GM19463 (cell line): ENCODE results near the gene BCKDHB.

ENCODE experiments used
- ATAC-seq: cut with Tn5 transposase; IDR thresholded peaks from one replicate; pipeline ENCODE4 v1.9.1; 2021; ENCODE audit warnings: mild to moderate bottlenecking, moderate library complexity; ENCODE audit not compliant: unreplicated experiment

BCKDHB gene

GRCh38 chr6:80148220-80148619, 41.7 kb downstream of the BCKDHB start:
- no peak for ATAC-seq

DNA sequence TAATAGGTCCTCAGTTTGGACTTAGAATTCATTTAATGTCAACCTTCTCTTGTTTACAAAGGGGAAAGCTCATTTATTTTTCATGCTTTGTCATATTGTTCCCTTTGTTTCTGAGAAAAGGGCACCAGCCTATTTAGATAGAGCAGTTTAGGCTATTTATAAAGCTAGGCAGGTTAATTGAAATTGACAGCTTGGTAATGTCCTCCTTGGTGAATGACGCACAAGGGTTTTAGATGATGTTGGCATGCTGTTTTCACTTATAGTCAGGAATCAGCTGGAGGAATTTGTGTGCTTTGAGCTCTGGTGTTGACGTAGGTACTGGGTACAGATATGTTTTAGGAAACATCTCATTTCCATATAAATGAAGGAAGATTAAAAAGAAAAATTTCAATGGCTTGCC, 45.2 kb downstream of the BCKDHB start:
- ATAC-seq, result no peak

DNA sequence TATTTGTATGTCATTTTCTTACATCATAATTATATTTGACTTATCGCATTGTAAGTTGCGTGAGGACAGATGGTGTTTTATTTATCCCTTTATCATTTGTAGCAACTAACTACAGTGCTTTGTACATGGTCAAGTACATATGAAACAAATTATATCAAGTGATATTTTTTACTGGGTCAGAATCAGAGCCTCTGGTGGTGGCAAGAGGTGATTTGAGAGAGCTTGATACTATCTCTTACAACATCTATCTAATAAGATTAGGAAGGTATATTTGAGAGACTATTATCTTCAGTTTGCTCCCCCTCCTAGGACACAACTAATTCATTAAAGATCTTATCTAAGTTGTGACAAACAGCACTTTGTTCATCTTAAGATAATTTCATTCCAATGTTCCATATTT, 47.7 kb downstream of the BCKDHB start:
- no peak for ATAC-seq

- ATAC-seq, result no peak
These were observed 49.8 kb downstream of the BCKDHB start for GRCh38 chr6:80156221-80156620.

GRCh38 chr6:80158478-80158989, 52.1 kb downstream of the BCKDHB start:
- ATAC-seq, result no peak

DNA sequence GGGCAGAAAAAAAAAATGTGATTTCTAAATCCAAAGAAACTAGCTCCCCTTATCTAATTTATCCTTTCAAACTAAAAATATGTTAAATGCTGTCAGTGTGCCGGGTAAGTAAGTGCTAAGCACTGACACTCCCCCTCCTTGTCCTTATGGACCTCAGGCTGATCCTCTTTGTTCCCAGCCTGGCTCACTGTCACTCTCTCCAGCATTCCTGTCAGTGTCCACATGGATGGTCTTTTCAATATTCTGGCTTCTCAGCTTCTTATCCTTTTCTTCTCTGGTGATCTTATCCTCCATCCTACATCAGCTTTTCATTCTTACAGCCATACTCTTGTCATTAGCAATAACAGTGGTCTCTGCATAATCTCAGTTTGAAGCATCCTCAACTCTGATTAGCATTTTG, 55.0 kb downstream of the BCKDHB start:
- no peak for ATAC-seq

DNA sequence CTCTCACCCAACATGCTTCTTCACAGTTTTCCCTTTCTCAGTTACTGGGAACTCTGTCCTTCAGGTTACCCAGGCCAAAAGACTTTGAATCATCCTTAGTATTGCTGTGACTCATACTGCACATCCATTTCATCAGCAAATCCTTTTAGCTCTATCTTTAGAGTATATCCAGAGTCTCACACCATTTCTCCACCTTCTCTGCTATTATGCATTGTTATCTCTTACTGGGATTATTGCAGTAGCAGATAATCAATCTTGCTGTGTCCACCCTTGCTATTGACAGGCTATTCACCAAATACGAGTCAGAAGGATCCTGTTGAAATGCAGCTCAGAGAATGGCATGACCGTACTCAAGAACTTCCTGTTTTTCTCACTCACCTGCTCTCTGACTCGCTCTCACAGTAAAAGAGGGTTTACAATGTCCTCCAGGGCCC, 57.3 kb downstream of the BCKDHB start:
- ATAC-seq, result peak; percentile 67

DNA sequence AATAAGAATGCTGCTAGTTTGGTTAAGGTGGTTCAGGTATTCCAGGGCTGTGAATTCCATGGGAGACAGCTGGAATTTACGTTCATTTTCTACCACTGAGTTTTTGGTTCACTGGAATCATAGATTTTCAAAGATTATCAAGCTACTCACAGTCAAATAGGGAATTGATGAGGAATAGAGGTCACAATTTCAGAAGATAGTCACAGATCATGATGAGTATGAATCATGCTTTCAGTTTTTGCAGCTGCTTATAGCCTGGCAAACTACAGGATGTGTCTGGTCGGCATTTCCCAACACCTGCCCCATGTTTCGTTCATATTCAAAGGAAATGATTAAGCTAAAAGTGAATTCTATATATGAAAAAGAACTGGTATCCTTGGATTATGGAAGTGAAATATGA, 58.7 kb downstream of the BCKDHB start:
- peak; percentile 90 for ATAC-seq

DNA sequence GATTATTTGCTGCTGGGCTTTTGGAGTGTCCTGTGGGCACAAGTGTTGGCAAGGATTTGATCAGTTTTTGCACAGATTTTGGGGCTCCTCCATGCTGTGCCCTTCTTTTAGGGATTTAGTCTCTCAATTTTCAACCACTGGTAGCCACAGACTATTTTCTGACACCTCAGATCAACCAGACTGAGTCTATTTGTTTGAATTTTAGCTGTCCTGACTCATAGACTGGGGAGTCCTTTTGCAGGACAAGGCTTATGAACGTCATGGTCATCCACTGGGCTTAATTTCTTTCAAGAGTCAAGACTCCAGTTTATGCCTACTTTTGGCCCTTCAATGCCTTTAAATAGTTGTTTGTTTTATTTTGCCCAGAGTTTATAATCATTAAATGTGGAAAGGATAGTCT, 59.3 kb downstream of the BCKDHB start:
- no peak for ATAC-seq

DNA sequence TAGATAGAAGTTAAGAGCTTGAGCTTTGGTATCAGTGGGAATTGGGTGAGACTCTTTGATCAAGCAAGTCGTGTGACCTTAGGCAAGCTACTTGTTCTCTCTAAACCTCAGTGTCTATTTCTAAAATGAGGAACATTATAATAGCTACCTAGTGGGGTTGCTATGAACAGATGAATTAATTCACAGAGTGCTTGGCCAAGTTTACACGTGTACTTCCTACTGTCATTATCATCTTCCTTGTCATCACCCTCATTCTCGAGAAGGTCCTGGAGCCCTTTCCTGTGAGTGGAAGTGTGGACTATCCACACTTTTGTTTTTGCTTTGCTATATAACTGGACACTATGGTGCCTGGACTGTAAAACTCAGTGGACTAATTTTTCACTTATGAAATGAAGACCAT, 64.0 kb downstream of the BCKDHB start:
- no peak for ATAC-seq

GRCh38 chr6:80173411-80173810, 66.9 kb downstream of the BCKDHB start:
- no peak for ATAC-seq

DNA sequence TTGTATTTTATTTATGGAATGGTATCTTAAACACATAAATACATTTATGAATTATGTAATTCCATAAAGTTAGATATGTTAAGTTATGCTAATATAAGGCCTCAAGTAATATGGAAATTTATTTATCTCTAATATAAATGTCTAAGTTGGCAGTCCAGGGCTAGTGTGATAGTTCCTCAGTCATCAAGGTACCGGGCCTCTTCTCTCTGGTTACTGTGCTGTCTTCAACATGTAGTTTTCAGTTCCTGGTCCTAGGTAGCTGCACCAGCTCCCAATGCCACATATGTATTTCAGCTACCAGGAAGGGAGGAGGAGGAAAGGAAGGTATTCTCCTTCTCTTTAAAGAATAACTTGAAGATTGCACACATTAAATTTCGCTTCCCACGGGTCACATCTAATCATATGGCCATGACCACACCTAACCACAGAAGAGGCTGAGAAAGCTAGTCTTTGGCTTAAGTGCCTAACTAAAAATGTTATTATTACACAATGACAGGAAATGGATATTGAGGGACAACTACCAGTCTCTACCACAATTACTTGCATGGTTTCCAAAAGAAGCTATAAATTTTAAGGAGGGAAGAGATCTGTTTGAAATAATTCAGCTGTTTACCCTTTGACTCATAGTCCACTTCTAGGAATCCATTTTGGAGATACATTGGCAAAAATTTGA, 68.6 kb downstream of the BCKDHB start:
- ATAC-seq, result peak; percentile 53

DNA sequence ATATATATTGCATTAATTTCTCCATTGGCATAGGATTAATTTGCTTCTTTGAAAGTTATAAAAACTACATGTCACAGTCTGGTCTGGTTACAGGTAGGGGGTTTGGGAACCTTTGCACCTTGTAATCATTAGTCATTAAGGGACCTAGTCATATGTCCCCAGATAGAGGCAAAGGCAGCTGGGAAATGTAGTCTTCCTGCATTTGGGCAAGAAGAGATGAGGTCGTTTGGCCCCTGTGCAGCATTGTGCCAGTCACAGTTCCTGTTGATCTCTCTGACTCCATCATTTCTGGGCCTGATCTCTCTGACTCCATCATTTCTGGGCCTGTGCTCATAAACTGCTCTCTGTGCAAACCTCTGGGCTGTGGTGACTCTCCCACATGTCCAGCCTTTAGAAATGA, 73.2 kb downstream of the BCKDHB start:
- ATAC-seq, result no peak

GRCh38 chr6:80181352-80182081, 75.0 kb downstream of the BCKDHB start:
- no peak for ATAC-seq

GRCh38 chr6:80182308-80182707, 75.8 kb downstream of the BCKDHB start:
- ATAC-seq, result no peak

- ATAC-seq, result no peak
These were observed 76.7 kb downstream of the BCKDHB start for GRCh38 chr6:80183019-80183795.

- no peak for ATAC-seq
These were observed 79.0 kb downstream of the BCKDHB start for GRCh38 chr6:80185492-80185891.

DNA sequence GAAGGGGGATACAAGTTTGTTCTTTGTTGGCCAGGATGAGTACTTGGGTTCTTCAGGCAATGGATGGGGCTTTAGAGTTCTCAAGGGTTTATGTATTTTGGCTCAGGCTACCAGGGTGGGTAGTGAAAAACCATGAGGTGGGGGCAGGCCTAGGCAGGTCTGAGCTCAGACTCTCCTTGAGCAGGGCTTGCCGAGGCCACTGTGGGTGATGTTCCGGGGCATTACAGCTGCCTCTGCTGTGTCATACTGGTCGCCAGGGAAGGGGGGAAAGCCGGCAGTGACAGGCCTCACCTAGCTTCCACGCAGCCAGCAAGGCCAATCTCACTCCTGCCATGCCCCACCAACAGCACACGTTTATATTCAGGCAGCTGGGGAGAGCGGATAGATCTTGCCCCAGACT, 79.6 kb downstream of the BCKDHB start:
- no peak for ATAC-seq

DNA sequence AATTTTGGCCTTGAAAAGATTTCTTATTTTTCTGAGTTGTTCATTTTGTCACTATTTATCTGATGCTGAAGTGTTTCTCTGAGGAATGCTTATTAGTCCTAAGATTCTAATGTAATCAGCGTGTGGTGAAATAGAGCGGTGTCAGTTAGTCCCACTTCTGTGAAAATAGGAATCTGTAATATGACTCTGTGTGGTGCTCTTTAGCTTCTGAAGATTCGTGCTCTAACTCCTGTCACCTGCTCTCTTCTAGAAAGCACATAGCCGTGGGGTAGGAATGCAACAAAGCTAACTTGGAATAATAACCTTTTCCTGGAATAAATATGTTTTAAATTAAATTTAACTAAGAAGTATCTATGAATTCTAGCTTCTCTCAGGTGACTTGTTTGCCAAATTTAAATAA, 90.4 kb downstream of the BCKDHB start:
- no peak for ATAC-seq

- no peak for ATAC-seq
These were observed 91.0 kb downstream of the BCKDHB start for GRCh38 chr6:80197474-80197873.

DNA sequence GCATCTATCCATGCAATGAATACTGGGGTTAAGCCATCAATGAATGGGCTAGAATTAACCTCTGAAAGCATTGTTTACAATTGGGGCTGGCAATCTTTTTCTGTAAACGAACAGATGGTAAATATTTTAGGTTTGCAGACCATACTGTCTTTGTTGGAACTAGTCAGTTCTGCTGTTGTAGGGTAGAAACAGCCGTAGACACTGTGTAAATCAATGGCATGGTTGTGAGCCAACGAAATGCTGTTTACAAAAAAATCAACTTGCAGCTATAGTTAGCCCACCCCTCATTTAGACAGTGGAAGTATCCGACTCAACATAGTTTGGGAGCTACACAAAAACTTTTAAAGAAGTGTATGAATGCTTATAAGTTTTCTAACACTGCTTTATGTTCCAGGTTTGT, 91.5 kb downstream of the BCKDHB start:
- ATAC-seq, result no peak

DNA sequence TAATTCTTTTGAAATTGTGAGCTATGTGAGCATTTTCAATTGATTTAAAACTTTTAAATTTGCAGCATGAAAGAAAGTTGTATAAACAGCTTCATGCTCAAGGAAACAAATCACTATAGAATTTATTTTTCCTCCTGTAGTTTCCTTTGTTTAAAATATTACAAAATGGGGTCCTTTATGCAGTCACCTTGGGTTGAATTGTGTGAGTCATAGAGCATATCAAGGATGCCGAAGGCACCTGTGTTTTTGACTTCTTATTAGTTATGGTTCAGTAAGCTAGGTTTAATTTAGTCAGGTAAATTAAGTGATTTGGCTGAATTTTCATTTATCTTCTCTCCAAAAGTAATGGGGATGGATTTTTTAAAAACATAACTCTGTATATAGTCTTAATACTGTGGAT, 96.8 kb downstream of the BCKDHB start:
- ATAC-seq, result no peak
